ENCODE measurements around the gene C20orf96.
"Not testable (repeated sequence)": the region's sequence is repeated elsewhere in the genome, so short reads cannot be mapped to it uniquely, and the experiment has no call there.

Gene C20orf96

DNA sequence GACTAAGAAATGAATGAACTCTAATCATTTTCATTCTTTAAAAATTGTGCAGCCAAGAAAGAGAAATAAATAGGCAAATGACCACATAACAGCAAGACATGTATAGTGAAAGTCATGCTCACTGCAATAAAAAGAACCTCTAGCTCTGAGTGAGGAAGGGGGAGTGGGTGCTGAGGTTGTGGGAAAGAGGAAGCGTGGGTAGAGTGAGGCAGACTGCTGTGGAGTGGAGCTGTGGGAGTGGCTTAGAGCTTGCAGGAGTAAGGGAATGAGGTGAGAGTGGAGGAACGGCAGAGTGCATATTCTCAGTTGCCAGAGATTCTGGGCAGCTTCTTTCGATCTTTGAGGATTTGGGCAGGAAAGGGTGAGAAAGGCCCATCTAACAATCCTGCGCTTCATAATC, 53.1 kb downstream of the C20orf96 start:
- DNase-seq (ENCODE audit: low read depth in 3 of 3) = peak; percentile 3 to 28 (median 20)

DNA sequence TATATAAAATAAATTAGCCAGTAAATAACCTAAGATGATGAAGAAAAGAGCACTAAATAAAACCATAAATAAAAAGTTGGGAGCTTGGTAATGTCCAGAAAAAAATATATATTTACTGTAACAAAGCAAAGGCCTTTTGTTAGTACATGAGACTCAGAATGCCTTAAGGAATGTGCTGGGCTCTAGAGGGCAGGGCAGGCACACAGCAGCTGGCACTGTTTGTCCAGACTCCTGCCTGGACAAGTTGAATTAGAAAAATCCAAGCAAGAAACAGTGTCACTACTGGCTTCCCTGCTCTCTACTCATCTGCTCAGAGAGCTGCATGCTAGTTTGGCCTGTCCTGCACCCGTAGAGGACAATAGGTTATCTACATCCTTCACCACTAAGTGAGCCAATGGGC, 54.7 kb downstream of the C20orf96 start:
- no peak for DNase-seq (ENCODE audit: low read depth in 3 of 3)

DNA sequence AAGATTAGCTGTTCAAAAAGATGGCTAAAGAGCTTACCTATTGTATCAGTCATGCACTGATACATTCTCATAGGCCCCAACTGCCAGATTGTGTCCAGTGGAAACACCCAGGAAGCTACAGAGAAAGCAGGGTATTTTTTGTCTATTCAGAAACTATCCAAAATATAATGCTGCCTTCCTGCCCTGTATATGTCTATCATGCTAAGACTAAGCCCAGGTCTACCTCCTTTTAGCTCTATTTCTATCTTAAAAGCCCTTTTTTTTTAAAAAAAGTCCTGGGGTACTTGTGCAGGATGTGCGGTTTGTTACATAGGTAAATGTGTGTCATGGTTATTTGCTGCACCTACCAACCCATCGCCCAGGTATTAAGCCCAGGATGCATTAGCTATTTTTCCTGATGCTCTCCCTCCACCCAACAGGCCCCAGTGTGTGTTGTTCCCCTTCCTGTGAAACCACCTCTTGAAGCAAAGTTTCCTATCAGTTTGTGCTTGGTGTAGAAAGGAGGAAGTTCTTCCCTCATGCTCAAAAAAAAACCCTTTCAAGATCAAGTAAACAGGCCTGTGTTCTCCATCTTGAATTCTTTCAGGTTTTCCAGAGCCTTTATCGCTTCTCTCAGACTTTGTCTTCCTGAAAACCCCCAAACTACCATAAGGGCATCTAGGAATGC, 63.0 kb downstream of the C20orf96 start:
- DNase-seq (ENCODE audit: low read depth in 3 of 3) = no peak

DNA sequence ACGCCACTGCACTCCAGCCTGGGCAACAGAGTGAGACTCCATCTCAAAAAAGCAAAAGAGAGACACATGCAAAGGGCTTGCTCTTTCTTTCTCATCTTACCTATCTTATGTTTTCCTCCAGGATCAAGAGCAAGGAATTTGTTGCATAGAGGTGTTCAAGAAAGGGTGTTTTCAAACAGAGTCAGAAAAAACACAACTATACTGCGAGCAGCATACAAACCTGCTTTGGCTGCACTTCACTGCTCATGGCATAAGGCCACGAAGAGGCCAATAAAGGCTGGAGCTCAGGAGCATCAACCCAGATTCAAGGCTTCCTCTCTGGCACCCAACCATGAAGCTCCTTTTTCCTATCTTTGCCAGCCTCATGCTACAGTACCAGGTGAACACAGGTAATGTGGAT, 63.6 kb downstream of the C20orf96 start, which contains the start of gene DEFB129:
Gene DEFB129, plus strand, starts transcription at position 301 of the 400 bp plus-strand sequence. Its CDS starts 31 bp downstream, at position 332.
- no peak for DNase-seq (ENCODE audit: low read depth in 3 of 3)

DNA sequence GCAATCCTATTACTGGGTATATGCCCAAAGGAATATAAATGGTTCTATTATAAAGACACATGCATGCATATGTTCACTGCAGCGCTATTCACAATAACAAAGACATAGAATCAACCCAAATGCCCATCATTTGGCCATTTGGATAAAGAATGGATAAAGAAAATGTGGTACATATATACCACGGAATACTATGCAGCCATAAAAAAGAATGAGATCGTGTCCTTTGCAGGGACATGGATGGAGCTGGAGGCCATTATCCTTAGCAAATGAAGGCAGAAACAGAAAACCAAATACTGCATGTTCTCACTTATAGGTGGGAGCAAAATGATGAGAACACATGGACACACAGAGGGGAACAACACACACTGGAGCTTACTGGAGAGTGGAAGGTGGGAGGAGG, 64.7 kb downstream of the C20orf96 start:
- not testable (repeated sequence) for DNase-seq (ENCODE audit: low read depth in 3 of 3)

DNA sequence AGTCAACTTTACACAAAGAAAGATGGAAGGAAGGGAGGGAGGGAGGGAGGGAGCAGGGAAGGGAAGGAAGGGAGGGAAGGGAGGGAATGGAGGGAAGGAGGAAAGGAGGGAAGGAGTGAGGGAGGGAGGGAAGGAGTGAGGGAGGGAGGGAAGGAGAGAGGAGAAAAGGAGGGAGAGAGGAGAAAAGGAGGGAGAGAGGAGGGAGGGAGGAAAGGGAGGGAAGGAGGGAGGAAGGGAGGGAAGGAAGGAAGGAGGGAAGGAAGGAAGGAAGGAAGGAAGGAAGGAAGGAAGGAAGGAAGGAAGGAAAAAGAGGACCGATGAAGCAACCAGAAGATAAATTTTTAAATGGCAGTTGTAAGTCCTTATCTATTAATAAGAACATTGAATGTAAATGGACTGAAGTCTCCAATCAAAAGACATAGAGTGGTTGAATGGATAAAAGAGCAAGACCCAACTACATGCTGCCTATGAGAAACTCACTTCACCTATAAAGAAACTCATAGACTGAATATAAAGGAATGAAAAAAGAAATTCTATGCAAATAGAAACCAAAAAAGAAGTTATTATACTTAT, 69.2 kb downstream of the C20orf96 start:
- DNase-seq (ENCODE audit: low read depth in 3 of 3) = no peak

All from stimulated activated CD4-positive, alpha-beta T cell treated with anti-CD3 and anti-CD28 coated beads, TNF-alpha, amount 100 ng/mL, for 48 hours (primary cell).